NOMO-1 treated with DMSO at 0.1 percent for 48 hours (cell line): Measurements from ENCODE around the gene HIVEP2.

ENCODE experiments used
- DNase-seq: peaks from one replicate; lab custom pipeline; 2025; ENCODE audit not compliant: unreplicated experiment; lab: John Stamatoyannopoulos, UW

The HIVEP2 gene

DNA sequence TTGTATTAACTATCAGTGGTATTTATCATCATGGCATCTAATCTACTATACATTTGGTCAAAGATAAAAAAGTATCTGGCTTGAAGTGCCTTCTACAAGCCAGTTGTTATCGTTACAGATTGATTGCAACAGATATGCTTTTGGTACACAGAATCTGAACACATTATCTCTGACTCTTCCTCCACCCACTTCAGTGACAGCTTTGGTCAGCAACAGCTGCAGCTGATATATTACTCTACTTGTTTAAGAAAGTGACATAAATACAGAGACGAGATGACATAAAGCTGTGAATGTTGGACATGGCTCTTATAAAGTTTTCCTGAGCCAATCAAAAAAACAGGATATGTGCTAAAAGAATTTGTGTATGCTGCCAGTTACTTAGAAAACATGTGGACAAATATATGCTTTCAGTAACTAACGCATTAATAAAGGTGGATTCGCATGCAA, 77.6 kb downstream of the HIVEP2 start:
- DNase-seq = peak; percentile 16

DNA sequence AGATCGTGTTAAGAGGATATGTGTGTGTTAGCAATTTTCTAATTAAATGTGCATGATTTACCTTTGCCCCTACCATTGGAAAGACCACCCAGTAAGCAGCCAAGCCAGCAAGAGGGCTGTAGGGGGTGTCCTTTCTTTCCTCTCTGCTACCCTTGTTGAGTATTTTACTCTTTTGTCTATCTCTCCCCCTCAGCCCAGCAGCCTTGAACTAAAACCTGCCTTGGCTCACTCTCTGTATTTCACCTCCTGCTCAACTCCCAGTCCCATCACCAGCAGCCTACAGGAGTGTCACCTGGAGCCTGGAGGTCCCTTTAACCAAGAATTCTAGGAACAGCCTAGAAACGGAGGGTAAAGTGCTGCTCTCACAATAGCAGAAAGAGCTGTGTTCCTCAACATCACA, 81.0 kb downstream of the HIVEP2 start:
- DNase-seq = no peak

- DNase-seq = no peak
Observed at GRCh38 chr6:142861711-142862110, 83.3 kb downstream of the HIVEP2 start.

GRCh38 chr6:142860498-142860897, 84.5 kb downstream of the HIVEP2 start:
- DNase-seq = no peak

DNA sequence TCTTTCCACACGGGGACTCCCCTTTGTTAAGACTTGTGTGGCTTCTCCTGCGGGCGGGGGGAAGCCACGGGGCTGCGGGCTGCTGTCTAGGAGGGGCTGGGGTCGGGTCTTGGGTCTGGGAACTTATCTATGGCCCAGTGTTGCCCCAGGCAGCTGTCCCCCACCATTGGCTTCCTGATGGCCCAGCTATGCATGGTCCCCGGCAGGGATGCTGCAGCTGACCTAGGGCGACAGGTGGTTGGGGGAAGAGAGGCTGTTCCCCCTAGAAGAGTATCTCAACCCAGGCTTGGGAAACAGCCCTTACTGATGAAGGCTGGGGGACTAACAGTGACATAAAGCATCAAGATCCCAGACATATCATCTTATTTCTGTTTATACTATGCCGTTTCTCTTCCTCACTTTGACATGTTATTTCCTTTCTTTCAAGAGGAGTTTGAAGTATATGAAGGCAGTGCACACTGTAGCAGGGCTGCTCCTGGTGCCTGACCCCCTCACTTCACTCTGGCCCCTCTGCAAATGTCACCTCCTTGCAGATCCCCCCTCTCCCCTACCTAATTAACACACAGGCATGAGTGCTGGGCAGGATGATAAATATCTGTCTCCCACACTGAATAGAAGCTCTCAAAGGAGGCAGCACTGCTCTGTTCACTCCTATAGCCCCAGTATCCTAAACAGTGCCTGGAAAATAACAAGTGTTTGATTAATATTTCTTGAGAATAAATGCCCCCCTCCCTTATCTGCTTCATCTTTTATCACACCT, 87.0 kb downstream of the HIVEP2 start:
- no peak for DNase-seq

- DNase-seq = no peak
Observed at GRCh38 chr6:142857233-142857761, 87.7 kb downstream of the HIVEP2 start.

GRCh38 chr6:142856624-142857232, 88.2 kb downstream of the HIVEP2 start:
- no peak for DNase-seq

DNA sequence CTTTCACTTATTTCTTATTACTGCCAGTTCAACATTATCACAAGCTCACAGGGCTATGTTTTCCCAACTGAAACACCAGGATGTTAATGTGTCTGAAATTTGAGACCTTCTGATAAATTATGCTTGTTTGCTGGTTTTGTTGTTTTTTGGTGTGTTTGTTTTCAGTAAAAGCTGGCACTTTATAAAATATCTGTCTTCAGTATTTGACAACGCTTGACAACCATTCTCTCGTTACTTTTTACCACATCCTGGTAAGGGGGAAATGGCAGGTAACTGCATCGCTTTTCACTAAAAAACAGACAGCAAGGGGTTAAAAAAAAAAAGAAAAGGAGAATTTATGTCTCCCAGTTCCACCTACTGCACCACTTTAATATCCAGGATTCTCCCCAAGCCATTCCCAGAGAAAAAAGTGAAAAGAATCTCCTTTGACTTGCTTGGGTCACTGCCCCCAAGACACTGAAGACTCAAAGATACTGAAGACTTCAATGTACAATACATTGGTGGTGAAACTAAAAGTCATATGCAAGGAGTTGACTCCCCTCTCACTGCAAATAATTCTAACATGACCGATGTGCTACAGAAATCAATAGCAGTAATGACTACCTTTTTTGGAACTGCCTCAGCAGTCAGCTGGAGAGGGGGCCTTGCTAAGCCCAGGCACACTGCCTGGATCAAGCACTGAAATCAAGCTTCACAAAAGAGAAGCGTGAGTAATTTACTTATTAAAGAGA, 88.9 kb downstream of the HIVEP2 start:
- DNase-seq = no peak

GRCh38 chr6:142854589-142855488, 90.1 kb downstream of the HIVEP2 start:
- DNase-seq = no peak

- DNase-seq = no peak
Observed at GRCh38 chr6:142853244-142854180, 91.5 kb downstream of the HIVEP2 start.

DNA sequence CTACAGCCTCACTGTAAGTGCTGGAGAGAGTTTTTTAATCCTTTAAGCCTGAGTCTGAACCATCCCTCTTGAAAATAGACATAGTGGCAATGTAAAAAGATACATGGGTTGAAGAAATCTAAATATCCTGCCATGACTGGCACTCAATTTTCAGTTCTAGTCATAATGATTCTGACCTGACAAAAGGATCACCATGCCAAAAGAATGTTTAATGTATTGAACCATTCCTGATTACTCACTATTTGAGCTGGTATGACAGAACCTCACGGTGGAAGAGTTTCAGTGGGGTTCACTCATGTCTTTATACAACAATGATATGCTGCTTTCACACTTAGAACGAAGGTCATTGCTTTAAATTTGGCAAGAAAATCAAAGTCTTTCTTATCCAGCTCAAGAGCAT, 93.4 kb downstream of the HIVEP2 start:
- DNase-seq = no peak

DNA sequence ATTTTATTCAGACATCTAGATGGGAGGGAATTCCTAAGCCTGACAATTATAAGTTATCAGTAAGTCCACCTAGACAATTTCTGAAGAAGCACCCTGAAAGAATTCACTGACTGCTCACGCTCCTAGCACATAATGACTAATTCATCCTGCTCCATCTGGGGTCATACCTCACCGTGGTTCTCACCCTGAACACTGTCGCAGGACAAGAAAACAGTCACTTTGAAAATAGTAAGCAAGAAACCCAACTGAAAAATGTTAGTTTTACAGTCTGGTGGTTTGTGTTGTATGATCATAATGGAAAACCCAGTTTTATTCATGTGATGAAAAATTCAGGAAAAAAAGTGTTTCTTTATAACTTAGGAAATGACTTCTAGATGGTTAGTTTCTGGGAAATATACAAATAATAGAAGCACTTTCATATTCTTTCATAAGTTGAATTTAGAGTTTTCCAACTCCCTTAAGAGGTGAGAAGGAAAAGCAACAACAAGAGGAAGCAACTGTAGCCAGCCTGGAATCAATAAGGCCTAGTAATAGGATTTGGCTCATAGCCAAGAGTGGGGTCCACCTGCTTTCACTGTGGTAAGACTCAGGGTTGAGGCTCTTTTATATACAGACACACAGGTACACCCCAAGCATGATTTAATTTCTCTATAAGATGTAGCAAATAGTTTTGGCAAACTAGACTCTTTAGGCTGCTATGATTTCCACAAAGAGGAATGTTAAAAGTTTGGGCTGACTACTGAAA, 94.1 kb downstream of the HIVEP2 start:
- DNase-seq = no peak

GRCh38 chr6:142848976-142849375, 96.0 kb downstream of the HIVEP2 start:
- DNase-seq = no peak

DNA sequence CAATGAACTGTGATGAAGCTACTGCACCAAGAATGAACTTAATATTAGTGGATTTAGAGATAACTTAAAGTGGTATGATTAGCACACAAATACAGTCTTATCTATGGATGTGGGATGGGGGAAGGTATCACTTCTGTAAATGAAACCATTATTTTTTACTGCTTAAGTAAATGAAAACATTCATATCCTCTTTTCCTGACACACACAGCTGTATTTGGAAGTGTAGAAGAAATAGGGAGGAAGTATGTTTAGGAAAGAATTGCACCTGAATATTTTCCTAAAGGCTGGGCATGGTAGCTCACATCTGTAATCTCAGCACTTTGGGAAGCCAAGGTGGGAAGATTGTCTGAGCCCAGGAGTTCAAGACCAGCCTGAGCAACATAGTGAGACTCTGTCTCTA, 96.8 kb downstream of the HIVEP2 start:
- peak; percentile 16 for DNase-seq

- no peak for DNase-seq
Observed at GRCh38 chr6:142846883-142847287, 98.1 kb downstream of the HIVEP2 start.

GRCh38 chr6:142846459-142846831, 98.5 kb downstream of the HIVEP2 start:
- DNase-seq = no peak

- no peak for DNase-seq
Observed at GRCh38 chr6:142845624-142846458, 99.1 kb downstream of the HIVEP2 start.

DNA sequence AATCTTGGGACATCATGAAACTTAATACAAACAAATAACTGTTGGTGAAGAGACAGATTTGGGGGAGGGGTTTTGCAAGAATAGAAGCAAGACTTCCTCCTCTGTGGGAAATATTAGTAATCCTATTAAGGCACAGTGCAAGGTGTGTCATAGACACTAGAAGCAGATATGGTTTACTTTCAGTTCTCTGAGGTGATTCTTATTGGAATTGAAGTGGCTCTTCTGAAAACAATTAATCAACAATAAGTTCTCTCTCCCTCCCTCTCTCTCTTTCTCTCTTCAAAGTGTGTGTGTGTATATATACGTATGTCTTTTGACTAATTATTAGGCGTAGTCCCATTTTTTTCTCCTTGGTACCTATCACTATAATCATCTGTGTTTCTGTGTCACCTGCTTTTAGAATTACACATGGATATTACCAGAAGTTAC, 99.8 kb downstream of the HIVEP2 start:
- no peak for DNase-seq
